Glutamatergic neuron (in vitro differentiated cells): ENCODE measurements around the gene SLA2. TPM values are rescaled to one million over a fixed set of nuclear protein-coding genes. Genes with fewer than 3 reads are reported as not detected.

ENCODE experiments used
- DNase-seq: peaks from one replicate; pipeline ENCODE4 v3.0.0; 2022
- H3K27ac Mint-ChIP-seq: one replicate; pipeline ENCODE4 v1.8.0; 2020; ENCODE audit warnings: mild to moderate bottlenecking, mixed read lengths, inconsistent platforms; ENCODE audit not compliant: unreplicated experiment
- H3K27me3 Mint-ChIP-seq: one replicate; pipeline ENCODE4 v1.8.0; 2020; ENCODE audit warnings: mild to moderate bottlenecking, moderate library complexity, mixed read lengths, inconsistent platforms; ENCODE audit not compliant: unreplicated experiment
- H3K36me3 Mint-ChIP-seq: one replicate; pipeline ENCODE4 v1.8.0; 2020; ENCODE audit warnings: mild to moderate bottlenecking, mixed read lengths, inconsistent platforms; ENCODE audit not compliant: unreplicated experiment
- H3K4me1 Mint-ChIP-seq: one replicate; pipeline ENCODE4 v1.8.0; 2020; ENCODE audit warnings: mild to moderate bottlenecking, low read depth, mixed read lengths, inconsistent platforms; ENCODE audit not compliant: unreplicated experiment
- H3K4me3 Mint-ChIP-seq: one replicate; pipeline ENCODE4 v1.8.0; 2020; ENCODE audit warnings: mild to moderate bottlenecking, mixed read lengths, inconsistent platforms; ENCODE audit not compliant: unreplicated experiment
- H3K9me3 Mint-ChIP-seq: one replicate; pipeline ENCODE4 v1.8.0; 2020; ENCODE audit warnings: mild to moderate bottlenecking, moderate library complexity, mixed read lengths, inconsistent platforms; ENCODE audit not compliant: unreplicated experiment
- CTCF ChIP-seq: fragments of 200-600 bp; sonication (generic); IDR thresholded peaks from one replicate; pipeline ENCODE4 v1.5.0; 2021; ENCODE audit not compliant: partially characterized antibody, unreplicated experiment
- total RNA-seq: library from RNA; stranded (reverse); fragmentation: NEBNext Ultra II Directional; extraction: Animal tissue kit (Norgen Biotek cat#: 25700); gene quantifications from one replicate; pipeline ENCODE4 v1.2.1, GENCODE V29; 2021; ENCODE audit not compliant: unreplicated experiment

SLA2 gene
- total RNA-seq, 1 donor from 2014 or later: not detected

DNA sequence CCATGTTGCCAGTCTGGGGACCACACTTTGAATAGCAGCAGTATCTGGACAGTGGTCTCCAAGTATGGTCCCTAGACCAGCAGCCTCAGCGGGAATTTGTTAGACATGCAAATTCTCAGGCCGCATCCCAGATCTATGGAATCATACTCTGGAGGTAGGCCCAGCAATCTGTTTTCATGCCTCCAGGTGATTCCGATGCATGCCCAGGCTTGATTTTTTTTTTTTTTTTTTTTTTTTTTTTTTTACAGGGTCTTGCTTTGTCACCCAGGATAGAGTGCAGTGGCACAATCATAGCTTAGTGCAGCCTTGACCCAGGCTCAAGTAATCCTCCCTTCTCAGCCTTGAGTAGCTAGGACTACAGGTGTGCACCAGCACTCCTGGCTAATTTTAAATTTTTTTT lies 682 bp upstream of the SLA2 start:
- Mint-ChIP-seq H3K27ac (no peak overlapping the region), H3K9me3 (no peaks in the 10 kb centered on the region), H3K4me3 (no peak overlapping the region), H3K4me1 (no peaks in the 10 kb centered on the region), H3K36me3 (no peaks in the 10 kb centered on the region), H3K27me3 (no peaks in the 10 kb centered on the region)
- no peak for TF ChIP-seq CTCF
- no peak for DNase-seq

GRCh38 chr20:36645353-36645752 lies 643 bp downstream of the SLA2 start:
- no peaks in the 10 kb centered on the region for H3K27me3 Mint-ChIP-seq
- H3K4me3 Mint-ChIP-seq: no peak overlapping the region
- H3K27ac Mint-ChIP-seq: no peak overlapping the region
- no peaks in the 10 kb centered on the region for H3K4me1 Mint-ChIP-seq
- DNase-seq: no peak
- TF ChIP-seq CTCF: no peak
- no peaks in the 10 kb centered on the region for H3K36me3 Mint-ChIP-seq
- peaks cover 2% of the 10 kb centered on the region for H3K9me3 Mint-ChIP-seq

GRCh38 chr20:36644706-36645095 lies 1.3 kb downstream of the SLA2 start:
- Mint-ChIP-seq H3K27ac (no peak overlapping the region), H3K27me3 (no peaks in the 10 kb centered on the region), H3K36me3 (no peaks in the 10 kb centered on the region), H3K4me1 (no peaks in the 10 kb centered on the region), H3K4me3 (no peak overlapping the region), H3K9me3 (peaks cover 2% of the 10 kb centered on the region)
- no peak for TF ChIP-seq CTCF
- DNase-seq: no peak

- no peaks in the 10 kb centered on the region for H3K4me1 Mint-ChIP-seq
- no peak overlapping the region for H3K4me3 Mint-ChIP-seq
- H3K27ac Mint-ChIP-seq: no peak overlapping the region
- no peak for DNase-seq
- H3K36me3 Mint-ChIP-seq: no peaks in the 10 kb centered on the region
- H3K27me3 Mint-ChIP-seq: no peaks in the 10 kb centered on the region
- no peak for TF ChIP-seq CTCF
- H3K9me3 Mint-ChIP-seq: peaks cover 2% of the 10 kb centered on the region
Observed at GRCh38 chr20:36644032-36644705, 1.8 kb downstream of the SLA2 start.

DNA sequence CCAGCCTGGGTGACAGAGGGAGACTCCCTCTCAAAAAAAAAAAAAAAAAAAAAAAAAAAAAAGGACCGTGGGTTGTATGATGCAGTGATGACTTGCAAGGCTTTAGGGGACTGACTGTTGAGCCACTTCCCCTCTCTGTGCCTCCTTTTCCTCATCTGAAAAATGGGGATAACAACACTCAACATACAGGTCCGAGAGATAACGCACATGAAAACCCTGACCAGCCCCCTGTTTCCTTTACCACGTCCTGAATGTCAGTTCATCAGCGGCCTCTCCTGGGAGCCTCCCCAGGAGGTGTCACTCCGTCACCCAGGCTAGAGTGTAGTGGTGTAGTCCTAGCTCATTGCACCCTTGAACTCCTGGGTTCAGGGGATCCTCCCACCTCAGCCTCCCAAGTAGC lies 3.9 kb downstream of the SLA2 start:
- no peaks in the 10 kb centered on the region for H3K36me3 Mint-ChIP-seq
- H3K27me3 Mint-ChIP-seq: no peaks in the 10 kb centered on the region
- H3K27ac Mint-ChIP-seq: no peak overlapping the region
- peaks cover 2% of the 10 kb centered on the region for H3K9me3 Mint-ChIP-seq
- no peak for DNase-seq
- no peaks in the 10 kb centered on the region for H3K4me1 Mint-ChIP-seq
- H3K4me3 Mint-ChIP-seq: no peak overlapping the region
- TF ChIP-seq CTCF: no peak
